ENCODE results near the gene NUAK1.

The NUAK1 gene

DNA sequence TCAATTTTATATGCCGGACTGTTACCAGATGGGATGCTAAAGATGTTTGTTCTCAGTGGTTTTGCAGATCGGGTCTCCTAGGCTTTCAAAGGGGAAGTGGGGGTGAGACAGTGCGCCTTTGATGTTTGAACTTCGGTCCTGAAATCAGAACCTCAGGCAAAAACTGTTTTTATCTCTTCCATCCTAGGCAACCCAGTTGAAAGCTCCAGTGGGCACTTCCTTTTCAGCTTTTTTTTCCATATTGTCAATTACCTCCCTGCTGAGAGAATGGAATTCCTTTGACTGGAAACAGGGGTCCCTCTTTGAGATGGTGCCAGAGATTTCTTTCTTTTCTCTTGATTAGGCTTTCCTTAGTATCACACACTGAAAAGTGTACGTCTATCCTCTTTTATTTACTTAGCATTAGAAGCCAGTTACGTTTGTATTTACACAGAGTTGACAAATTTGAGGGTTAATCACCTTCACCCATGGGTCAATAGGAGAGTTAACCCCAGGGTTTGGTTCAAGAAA lies 40.0 kb downstream of the NUAK1 start:
- H3K4me3 ChIP-seq (ENCODE audit: low read depth, low read length), result no peak overlapping the region
- no peaks in the 10 kb centered on the region for H3K27me3 ChIP-seq (ENCODE audit: control insufficient read depth, insufficient read depth, low read length)
- H3K9me3 ChIP-seq (ENCODE audit: control insufficient read depth, insufficient read depth, low read length), result no peaks in the 10 kb centered on the region
- peaks cover 16% of the 10 kb centered on the region for H3K4me1 ChIP-seq (ENCODE audit: control insufficient read depth, insufficient read depth, low read length)
- no peak overlapping the region for H3K9ac ChIP-seq (ENCODE audit: low read depth, low read length)
- no peaks in the 10 kb centered on the region for H3K36me3 ChIP-seq (ENCODE audit: control insufficient read depth, insufficient read depth, low read length)

DNA sequence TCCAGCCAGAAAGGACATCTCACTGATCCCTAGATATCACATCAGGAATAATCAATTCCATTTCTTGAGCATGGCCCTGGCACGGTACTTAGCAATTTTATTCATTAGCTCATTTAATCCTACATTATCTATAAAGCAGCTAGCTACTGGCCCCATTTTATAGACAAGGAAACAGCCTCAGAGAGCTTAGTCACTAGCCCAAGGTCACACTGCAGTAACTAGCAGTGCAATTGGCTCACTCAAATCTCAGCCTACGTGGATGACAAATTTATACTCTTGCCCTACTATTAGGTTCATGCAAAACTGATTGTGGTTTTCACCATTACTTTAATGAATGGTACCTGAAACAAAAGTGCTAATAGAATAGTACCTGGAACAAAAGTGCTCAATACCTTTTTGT lies 41.7 kb downstream of the NUAK1 start:
- Histone ChIP-seq H3K9me3 (ENCODE audit: control insufficient read depth, insufficient read depth, low read length) (no peaks in the 10 kb centered on the region), H3K4me1 (ENCODE audit: control insufficient read depth, insufficient read depth, low read length) (peaks cover 16% of the 10 kb centered on the region), H3K9ac (ENCODE audit: low read depth, low read length) (no peak overlapping the region), H3K4me3 (ENCODE audit: low read depth, low read length) (no peak overlapping the region), H3K27me3 (ENCODE audit: control insufficient read depth, insufficient read depth, low read length) (no peaks in the 10 kb centered on the region), H3K36me3 (ENCODE audit: control insufficient read depth, insufficient read depth, low read length) (no peaks in the 10 kb centered on the region)

DNA sequence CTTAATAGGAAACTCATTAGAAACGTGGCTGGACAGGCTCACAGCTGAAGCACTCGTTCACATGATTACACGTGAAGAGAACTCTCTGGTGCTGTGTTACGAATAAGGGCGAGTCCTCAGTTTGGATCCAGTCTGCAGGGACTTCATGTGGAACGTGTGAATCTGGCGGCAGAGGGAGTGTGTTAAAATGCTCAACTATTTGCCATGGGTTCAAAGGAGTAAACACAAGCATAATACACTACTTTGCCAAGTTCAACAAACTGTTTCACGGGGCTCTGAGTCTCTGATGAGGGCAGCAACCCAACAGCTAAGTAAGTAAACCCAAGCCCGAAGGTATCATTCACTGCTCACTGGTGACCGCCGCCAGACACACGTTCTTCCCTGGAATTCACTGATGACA lies 42.4 kb downstream of the NUAK1 start:
- Histone ChIP-seq H3K9ac (ENCODE audit: low read depth, low read length) (no peak overlapping the region), H3K36me3 (ENCODE audit: control insufficient read depth, insufficient read depth, low read length) (no peaks in the 10 kb centered on the region), H3K9me3 (ENCODE audit: control insufficient read depth, insufficient read depth, low read length) (no peaks in the 10 kb centered on the region), H3K4me1 (ENCODE audit: control insufficient read depth, insufficient read depth, low read length) (peaks cover 16% of the 10 kb centered on the region), H3K4me3 (ENCODE audit: low read depth, low read length) (no peak overlapping the region), H3K27me3 (ENCODE audit: control insufficient read depth, insufficient read depth, low read length) (no peaks in the 10 kb centered on the region)

DNA sequence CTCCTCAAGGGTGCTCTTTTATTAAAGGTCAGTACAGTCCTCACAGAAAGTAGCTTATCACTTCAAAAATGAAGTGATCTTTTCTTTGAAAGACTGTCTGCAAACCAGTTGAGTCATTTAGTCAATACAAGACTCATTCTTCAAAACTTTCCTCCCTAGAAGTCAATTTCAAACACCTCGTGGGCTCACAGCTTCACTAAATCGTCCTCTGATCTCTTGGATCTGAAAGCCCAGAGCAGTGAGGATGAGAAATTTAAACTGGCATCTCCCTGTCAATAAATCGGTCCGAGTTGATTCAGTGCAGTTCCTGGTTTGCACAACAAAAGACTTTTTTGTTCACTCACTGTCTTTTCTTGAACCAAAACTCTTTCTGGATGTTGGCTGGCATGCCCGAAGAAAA lies 44.5 kb downstream of the NUAK1 start:
- no peak overlapping the region for H3K4me3 ChIP-seq (ENCODE audit: low read depth, low read length)
- H3K9me3 ChIP-seq (ENCODE audit: control insufficient read depth, insufficient read depth, low read length), result no peaks in the 10 kb centered on the region
- H3K9ac ChIP-seq (ENCODE audit: low read depth, low read length), result no peak overlapping the region
- peaks cover 14% of the 10 kb centered on the region for H3K4me1 ChIP-seq (ENCODE audit: control insufficient read depth, insufficient read depth, low read length)
- H3K27me3 ChIP-seq (ENCODE audit: control insufficient read depth, insufficient read depth, low read length), result no peaks in the 10 kb centered on the region
- H3K36me3 ChIP-seq (ENCODE audit: control insufficient read depth, insufficient read depth, low read length), result no peaks in the 10 kb centered on the region

DNA sequence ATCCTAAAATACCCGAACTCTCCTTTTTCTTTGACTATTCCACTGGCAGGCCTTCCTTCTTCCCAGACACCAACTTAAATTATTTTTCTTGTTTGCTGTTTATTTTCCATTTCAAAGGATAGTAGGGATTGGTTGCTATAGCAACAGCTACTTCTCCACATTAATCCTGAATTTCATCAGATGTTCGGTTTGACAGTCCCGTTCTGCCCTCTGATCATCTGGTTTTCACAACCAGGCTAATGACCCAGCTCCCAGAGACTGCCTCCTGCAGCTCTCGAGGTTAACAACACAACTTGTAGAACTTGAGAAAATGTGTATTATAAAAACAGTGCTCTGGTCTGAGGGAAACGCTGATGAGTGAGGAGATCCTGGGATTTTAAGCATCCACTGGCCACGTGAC lies 45.5 kb downstream of the NUAK1 start:
- H3K9me3 ChIP-seq (ENCODE audit: control insufficient read depth, insufficient read depth, low read length), result no peaks in the 10 kb centered on the region
- no peaks in the 10 kb centered on the region for H3K36me3 ChIP-seq (ENCODE audit: control insufficient read depth, insufficient read depth, low read length)
- H3K4me3 ChIP-seq (ENCODE audit: low read depth, low read length), result no peak overlapping the region
- peaks cover 4% of the 10 kb centered on the region for H3K4me1 ChIP-seq (ENCODE audit: control insufficient read depth, insufficient read depth, low read length)
- H3K27me3 ChIP-seq (ENCODE audit: control insufficient read depth, insufficient read depth, low read length), result no peaks in the 10 kb centered on the region
- no peak overlapping the region for H3K9ac ChIP-seq (ENCODE audit: low read depth, low read length)

DNA sequence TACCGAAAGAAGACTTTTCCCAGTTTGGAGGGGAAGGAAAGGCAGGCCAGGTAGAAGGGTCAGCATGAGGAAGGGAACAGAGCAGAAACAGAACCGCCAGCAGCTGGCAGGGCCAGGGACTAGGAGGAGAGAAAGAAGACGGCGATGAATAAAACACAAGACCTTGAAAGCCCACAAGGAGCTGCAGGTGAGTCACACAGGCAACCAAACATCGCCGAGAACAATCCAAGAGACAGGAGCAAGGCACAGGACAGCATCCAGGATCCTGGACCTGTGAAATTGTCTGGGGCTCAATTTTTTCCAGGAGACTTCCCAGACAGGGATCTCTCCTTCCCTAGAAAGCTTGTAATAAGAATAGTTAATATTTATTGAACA lies 47.3 kb downstream of the NUAK1 start:
- Histone ChIP-seq H3K4me1 (ENCODE audit: control insufficient read depth, insufficient read depth, low read length) (no peaks in the 10 kb centered on the region), H3K36me3 (ENCODE audit: control insufficient read depth, insufficient read depth, low read length) (no peaks in the 10 kb centered on the region), H3K9me3 (ENCODE audit: control insufficient read depth, insufficient read depth, low read length) (no peaks in the 10 kb centered on the region), H3K9ac (ENCODE audit: low read depth, low read length) (no peak overlapping the region), H3K27me3 (ENCODE audit: control insufficient read depth, insufficient read depth, low read length) (no peaks in the 10 kb centered on the region), H3K4me3 (ENCODE audit: low read depth, low read length) (no peak overlapping the region)

DNA sequence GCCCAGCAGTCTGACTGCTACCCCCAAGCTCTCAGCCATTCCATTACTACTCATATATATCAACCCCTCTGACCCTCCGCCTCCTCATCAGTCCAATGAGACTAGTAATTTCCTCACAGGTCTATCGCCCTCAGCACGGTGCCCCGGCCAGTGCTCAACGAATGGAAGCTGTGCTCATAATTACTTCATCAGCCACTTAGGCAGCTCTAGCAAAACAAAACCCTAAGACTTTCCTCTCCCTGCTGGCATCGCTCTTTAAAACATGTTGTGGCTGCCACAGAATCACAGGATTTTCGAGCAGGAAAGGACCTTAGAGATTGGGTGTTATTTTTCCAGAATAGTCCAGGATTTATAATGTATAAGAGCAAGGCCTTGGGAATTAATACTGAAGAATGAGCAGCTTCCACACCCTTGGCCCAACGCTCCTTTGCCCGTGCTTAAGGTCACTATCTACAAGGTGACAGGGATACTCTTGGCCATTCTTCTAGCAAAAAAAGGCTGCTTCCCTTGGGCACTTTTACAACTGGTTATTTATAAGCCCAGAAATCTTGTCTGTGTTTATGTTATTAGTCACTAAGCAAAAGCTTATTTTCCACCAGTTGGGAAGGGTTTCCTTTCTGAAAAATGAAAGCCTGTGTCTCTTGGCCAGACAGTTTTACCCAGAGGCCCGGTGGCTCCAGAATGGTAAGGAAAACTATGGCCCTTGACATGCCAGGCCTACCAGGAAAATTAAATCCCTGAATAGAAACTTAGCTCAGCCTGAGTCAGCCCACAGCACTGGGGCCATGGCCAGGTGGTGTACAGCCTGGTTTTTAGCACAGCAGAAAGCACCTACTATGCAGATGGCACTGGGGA lies 47.9 kb downstream of the NUAK1 start:
- Histone ChIP-seq H3K27me3 (ENCODE audit: control insufficient read depth, insufficient read depth, low read length) (no peaks in the 10 kb centered on the region), H3K4me3 (ENCODE audit: low read depth, low read length) (no peak overlapping the region), H3K9ac (ENCODE audit: low read depth, low read length) (no peak overlapping the region), H3K9me3 (ENCODE audit: control insufficient read depth, insufficient read depth, low read length) (no peaks in the 10 kb centered on the region), H3K4me1 (ENCODE audit: control insufficient read depth, insufficient read depth, low read length) (no peaks in the 10 kb centered on the region), H3K36me3 (ENCODE audit: control insufficient read depth, insufficient read depth, low read length) (no peaks in the 10 kb centered on the region)

DNA sequence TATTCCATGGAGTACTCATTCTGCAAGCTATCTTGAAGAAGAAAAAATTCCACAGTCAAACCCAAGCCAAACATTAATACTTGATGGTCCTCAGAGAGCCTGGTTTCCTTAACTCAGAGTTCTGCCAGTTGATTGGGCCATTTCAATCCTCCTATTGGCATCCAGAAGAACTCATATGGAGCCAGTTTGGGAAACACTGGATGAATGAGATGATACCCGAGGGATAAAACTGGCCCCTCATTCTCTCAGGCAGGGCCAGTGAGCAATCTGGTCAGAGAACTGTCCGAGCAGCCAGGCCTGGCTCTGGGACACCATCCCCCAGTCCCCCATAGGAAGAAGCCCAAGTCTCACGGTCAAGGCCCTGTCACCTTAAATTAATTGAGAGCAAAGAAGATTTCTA lies 48.8 kb downstream of the NUAK1 start:
- Histone ChIP-seq H3K27me3 (ENCODE audit: control insufficient read depth, insufficient read depth, low read length) (no peaks in the 10 kb centered on the region), H3K36me3 (ENCODE audit: control insufficient read depth, insufficient read depth, low read length) (no peaks in the 10 kb centered on the region), H3K9ac (ENCODE audit: low read depth, low read length) (no peak overlapping the region), H3K4me3 (ENCODE audit: low read depth, low read length) (no peak overlapping the region), H3K4me1 (ENCODE audit: control insufficient read depth, insufficient read depth, low read length) (no peaks in the 10 kb centered on the region), H3K9me3 (ENCODE audit: control insufficient read depth, insufficient read depth, low read length) (no peaks in the 10 kb centered on the region)

DNA sequence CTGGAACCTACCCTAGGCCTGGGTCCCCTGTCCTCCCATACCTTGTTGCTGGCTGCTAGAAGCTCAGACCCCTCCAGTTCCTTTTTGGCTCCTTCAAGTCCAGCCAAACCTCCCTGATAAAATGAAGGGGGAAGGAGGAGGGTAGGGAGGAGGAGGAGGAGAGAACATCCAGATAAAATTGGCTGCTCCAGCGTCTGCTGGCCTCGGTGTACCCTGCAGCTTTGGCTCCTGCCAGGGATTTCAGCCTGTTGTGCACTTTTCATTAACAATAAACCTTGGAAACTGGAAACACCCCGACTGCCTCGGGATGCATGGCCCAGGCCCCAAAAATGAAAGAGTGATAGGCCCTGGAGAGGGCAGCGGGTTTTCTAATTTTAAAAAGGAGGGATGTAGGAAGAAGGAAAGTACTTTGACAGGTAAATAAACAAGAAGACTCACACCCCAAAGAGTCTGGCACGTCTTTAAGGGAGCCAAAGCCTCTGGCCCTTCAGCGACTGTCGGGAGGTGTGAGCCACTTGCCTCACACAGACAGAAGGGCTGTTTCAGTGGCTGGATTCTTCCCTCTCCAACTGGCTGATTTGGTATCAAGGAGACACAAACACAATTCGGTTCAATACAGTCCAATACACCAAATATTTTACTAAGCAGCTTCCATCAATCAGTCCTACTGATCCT lies 49.8 kb downstream of the NUAK1 start:
- Histone ChIP-seq H3K9me3 (ENCODE audit: control insufficient read depth, insufficient read depth, low read length) (no peaks in the 10 kb centered on the region), H3K36me3 (ENCODE audit: control insufficient read depth, insufficient read depth, low read length) (no peaks in the 10 kb centered on the region), H3K27me3 (ENCODE audit: control insufficient read depth, insufficient read depth, low read length) (no peaks in the 10 kb centered on the region), H3K4me3 (ENCODE audit: low read depth, low read length) (no peak overlapping the region), H3K9ac (ENCODE audit: low read depth, low read length) (no peak overlapping the region), H3K4me1 (ENCODE audit: control insufficient read depth, insufficient read depth, low read length) (peaks cover 8% of the 10 kb centered on the region)

DNA sequence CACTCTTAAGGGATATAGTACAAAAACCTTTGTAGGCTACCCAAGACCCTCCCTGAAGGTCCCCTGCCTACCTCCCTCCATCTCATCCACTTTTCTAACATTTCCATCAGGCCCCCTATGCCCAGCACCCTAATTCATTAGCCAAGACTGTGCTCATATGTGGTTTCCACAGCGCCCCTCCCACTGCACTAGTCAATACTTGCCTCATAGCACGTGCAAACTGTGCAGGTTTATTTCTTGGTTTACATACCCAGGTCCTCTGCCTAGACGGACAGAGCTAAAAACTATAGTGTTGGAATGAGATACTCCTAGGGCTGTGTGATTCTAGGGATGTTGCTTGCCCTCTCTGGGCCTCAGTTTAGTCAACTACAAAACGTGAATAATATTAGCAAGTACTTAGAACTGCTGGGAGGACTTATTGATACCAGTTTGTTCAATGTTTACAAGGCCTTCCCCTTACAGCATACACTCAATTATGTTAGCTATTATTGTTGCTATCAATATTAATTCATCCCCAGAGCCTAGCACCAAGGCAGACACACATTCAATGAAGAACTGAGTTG lies 50.4 kb downstream of the NUAK1 start:
- peaks cover 11% of the 10 kb centered on the region for H3K4me1 ChIP-seq (ENCODE audit: control insufficient read depth, insufficient read depth, low read length)
- H3K9ac ChIP-seq (ENCODE audit: low read depth, low read length), result no peak overlapping the region
- H3K9me3 ChIP-seq (ENCODE audit: control insufficient read depth, insufficient read depth, low read length), result no peaks in the 10 kb centered on the region
- H3K36me3 ChIP-seq (ENCODE audit: control insufficient read depth, insufficient read depth, low read length), result no peaks in the 10 kb centered on the region
- no peak overlapping the region for H3K4me3 ChIP-seq (ENCODE audit: low read depth, low read length)
- H3K27me3 ChIP-seq (ENCODE audit: control insufficient read depth, insufficient read depth, low read length), result no peaks in the 10 kb centered on the region

DNA sequence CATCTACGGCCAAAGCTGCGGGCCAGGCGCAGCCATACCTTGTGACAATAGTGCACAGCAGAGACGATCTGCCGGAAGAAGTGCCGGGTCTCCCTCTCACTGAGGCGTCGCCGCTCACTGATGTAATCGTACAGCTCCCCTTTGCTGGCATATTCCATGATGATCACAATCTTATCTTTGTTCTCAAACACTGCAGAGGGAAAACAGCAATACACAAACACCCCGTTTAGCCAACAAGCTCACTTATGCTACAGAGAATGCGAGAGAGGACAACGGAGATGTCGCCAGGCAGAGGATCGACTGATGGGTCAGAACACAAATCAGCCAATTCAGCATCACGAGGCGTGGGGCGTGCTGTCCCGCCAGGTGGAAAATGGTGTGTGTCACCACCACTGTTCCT lies 52.1 kb downstream of the NUAK1 start:
- Histone ChIP-seq H3K9ac (ENCODE audit: low read depth, low read length) (no peak overlapping the region), H3K4me3 (ENCODE audit: low read depth, low read length) (no peak overlapping the region), H3K27me3 (ENCODE audit: control insufficient read depth, insufficient read depth, low read length) (no peaks in the 10 kb centered on the region), H3K9me3 (ENCODE audit: control insufficient read depth, insufficient read depth, low read length) (no peaks in the 10 kb centered on the region), H3K36me3 (ENCODE audit: control insufficient read depth, insufficient read depth, low read length) (peaks cover 3% of the 10 kb centered on the region), H3K4me1 (ENCODE audit: control insufficient read depth, insufficient read depth, low read length) (peaks cover 11% of the 10 kb centered on the region)

DNA sequence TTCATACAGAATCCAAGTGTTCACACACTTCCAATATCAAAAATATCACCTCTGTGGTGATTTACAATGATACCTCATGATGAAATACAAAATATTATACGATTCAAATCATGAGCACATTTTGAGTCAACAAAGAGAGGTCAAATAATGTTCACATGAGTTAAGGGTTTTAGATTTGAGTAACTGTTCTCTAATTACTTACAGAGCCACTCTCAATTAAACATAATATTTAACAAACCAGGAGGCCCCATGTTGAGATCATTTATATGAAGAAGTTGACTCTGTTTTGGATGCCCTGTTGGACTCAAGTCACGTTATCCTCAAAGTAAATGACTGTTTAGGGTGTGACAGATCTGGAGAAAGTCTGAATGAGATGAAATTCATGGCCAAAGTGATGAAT lies 53.5 kb downstream of the NUAK1 start:
- Histone ChIP-seq H3K4me3 (ENCODE audit: low read depth, low read length) (no peak overlapping the region), H3K27me3 (ENCODE audit: control insufficient read depth, insufficient read depth, low read length) (no peaks in the 10 kb centered on the region), H3K9me3 (ENCODE audit: control insufficient read depth, insufficient read depth, low read length) (no peaks in the 10 kb centered on the region), H3K4me1 (ENCODE audit: control insufficient read depth, insufficient read depth, low read length) (peaks cover 11% of the 10 kb centered on the region), H3K36me3 (ENCODE audit: control insufficient read depth, insufficient read depth, low read length) (peaks cover 3% of the 10 kb centered on the region), H3K9ac (ENCODE audit: low read depth, low read length) (no peak overlapping the region)

Data from iPS-15b (cell line).